ENCODE measurements around the gene FIBP. TPM values are rescaled to one million over a fixed set of nuclear protein-coding genes. Genes with fewer than 3 reads are reported as not detected.

FIBP gene
- total RNA-seq, 2 donors from 2014 or later, result 81.0 to 92.0 TPM

DNA sequence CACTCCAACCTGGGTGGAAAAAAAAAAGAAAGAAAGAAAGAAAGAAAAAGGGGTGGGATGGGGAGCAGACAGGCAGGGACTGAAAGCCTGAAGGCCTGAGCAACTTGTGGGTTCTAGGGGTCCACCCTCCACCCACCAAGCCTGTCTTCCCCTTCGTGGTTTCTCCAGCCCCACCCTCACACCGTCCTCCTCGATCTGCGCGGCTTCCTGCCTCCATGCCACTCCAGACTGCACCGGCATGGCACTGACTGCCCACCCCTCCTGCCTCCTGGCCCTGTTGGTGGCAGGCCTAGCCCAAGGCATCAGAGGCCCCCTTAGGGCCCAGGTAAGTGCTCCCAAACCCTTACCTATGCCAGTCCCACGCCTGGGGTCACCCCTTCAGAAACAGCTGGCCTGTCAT, 8.7 kb downstream of the FIBP start, which contains the start of gene CTSW:
Gene CTSW, plus strand, starts transcription at position 221 of the 400 bp plus-strand sequence. Its CDS starts 18 bp downstream, at position 239.
- Mint-ChIP-seq H3K27ac (no peak within 1 kb of the TSS), H3K4me1 (peaks cover 2% of the 10 kb centered on the region), H3K36me3 (ENCODE audit: low read depth) (peaks cover 21% of the 10 kb centered on the region), H3K27me3 (ENCODE audit: insufficient read depth) (peaks cover 8% of the 10 kb centered on the region), H3K4me3 (no peak within 1 kb of the TSS), H3K9me3 (no peaks in the 10 kb centered on the region)
- H3K27ac ChIP-seq (ENCODE audit: low read depth, low read length), result no peak within 1 kb of the TSS
- DNase-seq, result no peak
- no peaks in the 10 kb centered on the region for H3K27me3 ChIP-seq (ENCODE audit: control insufficient read depth, insufficient read depth, low read length, poor library complexity, severe bottlenecking)
- H3K36me3 ChIP-seq (ENCODE audit: control insufficient read depth, insufficient read depth, low read length), result peaks cover 22% of the 10 kb centered on the region
- H3K9ac ChIP-seq (ENCODE audit: extremely low read depth, low read length, poor library complexity, severe bottlenecking), result no peak within 1 kb of the TSS
- no peak within 1 kb of the TSS for H3K4me3 ChIP-seq (ENCODE audit: low read length)
- TF ChIP-seq, protein P1, sequence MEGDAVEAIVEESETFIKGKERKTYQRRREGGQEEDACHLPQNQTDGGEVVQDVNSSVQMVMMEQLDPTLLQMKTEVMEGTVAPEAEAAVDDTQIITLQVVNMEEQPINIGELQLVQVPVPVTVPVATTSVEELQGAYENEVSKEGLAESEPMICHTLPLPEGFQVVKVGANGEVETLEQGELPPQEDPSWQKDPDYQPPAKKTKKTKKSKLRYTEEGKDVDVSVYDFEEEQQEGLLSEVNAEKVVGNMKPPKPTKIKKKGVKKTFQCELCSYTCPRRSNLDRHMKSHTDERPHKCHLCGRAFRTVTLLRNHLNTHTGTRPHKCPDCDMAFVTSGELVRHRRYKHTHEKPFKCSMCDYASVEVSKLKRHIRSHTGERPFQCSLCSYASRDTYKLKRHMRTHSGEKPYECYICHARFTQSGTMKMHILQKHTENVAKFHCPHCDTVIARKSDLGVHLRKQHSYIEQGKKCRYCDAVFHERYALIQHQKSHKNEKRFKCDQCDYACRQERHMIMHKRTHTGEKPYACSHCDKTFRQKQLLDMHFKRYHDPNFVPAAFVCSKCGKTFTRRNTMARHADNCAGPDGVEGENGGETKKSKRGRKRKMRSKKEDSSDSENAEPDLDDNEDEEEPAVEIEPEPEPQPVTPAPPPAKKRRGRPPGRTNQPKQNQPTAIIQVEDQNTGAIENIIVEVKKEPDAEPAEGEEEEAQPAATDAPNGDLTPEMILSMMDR (conservative IDR thresholded peaks at IDR 0.05), result no peak
- 87 to 89% methylated on average over 6 to 7 of the region's 7 CpGs for WGBS, 2 experiments (ENCODE audit: insufficient coverage in 1 of 2, insufficient read length in 1 of 2)
- no peaks in the 10 kb centered on the region for H3K4me1 ChIP-seq (ENCODE audit: control insufficient read depth, insufficient read depth, low read length)
- no peaks in the 10 kb centered on the region for H3K9me3 ChIP-seq (ENCODE audit: control insufficient read depth, low read length)

DNA sequence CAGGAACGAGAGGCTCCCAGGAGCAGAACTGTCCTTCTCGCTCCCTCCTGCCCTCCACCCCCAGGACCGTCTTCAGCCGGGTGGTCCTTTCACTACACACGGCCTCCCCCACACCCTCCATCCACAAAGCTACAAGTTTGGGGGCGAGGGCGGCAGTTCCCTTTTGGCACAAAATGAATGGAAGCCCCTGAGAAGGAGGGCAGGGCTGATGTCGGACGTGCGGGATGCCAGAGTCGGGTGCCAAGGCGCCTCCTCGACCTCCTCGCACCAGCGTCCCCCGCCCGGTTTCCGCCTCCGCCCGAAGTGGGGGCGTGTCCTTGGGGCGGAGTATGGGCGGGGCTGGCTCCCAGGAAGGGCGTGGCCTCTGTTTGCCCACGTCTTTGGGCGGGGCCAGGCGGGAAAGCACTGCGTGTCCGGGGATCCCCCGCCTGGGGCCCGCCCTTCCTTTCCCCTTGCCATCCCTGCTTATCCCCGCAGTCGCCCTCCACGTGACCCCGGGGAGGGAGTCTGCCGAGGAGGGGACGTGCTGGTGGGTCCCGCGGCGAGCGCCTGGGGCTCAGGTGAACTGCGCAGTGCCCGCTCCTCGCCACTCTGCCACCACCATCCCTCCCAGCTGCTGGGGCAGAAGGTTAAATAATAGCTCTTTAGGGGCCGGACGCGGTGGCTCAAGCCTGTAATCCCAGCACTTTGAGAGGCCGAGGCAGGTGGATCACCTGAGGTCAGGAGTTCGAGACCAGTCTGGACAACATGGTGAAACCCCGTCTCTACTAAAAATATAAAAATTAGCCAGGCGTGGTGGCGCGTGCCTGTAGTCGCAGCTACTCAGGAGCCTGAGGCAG, 14.7 kb downstream of the FIBP start:
- WGBS, 2 experiments (ENCODE audit: insufficient coverage in 1 of 2, insufficient read length in 1 of 2), result 14 to 30% methylated on average over 20 to 54 of the region's 54 CpGs
- peaks cover 11% of the 10 kb centered on the region for H3K36me3 ChIP-seq (ENCODE audit: control insufficient read depth, insufficient read depth, low read length)
- H3K36me3 Mint-ChIP-seq (ENCODE audit: low read depth), result peaks cover 18% of the 10 kb centered on the region
- peak overlapping the region; percentile 87 for H3K27ac Mint-ChIP-seq
- H3K9me3 ChIP-seq (ENCODE audit: control insufficient read depth, low read length), result no peaks in the 10 kb centered on the region
- peak overlapping the region; percentile 44 for H3K9ac ChIP-seq (ENCODE audit: extremely low read depth, low read length, poor library complexity, severe bottlenecking)
- H3K27me3 Mint-ChIP-seq (ENCODE audit: insufficient read depth), result peaks cover 8% of the 10 kb centered on the region
- peak overlapping the region; percentile 85 for H3K4me3 Mint-ChIP-seq
- no peaks in the 10 kb centered on the region for H3K9me3 Mint-ChIP-seq
- TF ChIP-seq, protein P1 (conservative IDR thresholded peaks at IDR 0.05), result no peak
- peaks cover 5% of the 10 kb centered on the region for H3K4me1 Mint-ChIP-seq
- H3K4me1 ChIP-seq (ENCODE audit: control insufficient read depth, insufficient read depth, low read length), result no peaks in the 10 kb centered on the region
- no peaks in the 10 kb centered on the region for H3K27me3 ChIP-seq (ENCODE audit: control insufficient read depth, insufficient read depth, low read length, poor library complexity, severe bottlenecking)
- peak; percentile 98 for DNase-seq
- H3K27ac ChIP-seq (ENCODE audit: low read depth, low read length), result no peak overlapping the region
- H3K4me3 ChIP-seq (ENCODE audit: low read length), result peak overlapping the region; percentile 94

DNA sequence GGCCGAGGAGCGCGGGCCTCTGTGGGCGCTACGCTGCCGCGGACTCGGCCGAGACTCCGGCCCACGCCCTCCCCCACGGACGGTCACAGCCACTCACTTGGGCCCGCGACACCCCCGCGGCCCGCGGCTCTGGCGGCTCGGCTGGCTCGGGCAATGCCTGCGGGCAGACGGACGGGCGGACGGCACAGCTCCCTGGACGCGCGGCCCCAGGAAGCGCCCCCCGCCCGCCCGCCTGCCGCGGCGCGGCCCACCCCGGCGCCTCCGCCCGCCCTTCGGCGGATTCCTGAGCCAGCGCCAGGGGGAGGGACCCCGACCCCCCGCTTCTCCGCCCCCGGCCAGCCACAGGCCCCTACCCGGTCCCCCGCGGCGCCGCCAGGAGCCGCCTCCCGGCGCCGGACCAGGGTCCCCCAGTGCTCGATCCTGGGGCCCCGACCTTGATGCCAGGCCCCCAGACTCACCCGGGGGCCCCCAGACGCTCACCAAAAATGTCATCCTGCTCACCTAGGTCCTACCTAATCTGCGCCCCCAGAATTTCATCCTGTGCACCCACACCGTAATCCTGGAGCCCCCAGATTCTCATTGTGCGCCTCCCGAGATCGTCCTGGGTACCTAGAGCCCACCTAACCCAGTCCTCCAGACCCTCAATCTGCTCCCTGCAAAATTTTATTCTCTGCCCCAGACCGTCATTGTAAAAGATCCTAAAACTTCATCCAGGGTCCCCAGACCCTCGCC, 15.5 kb downstream of the FIBP start, which contains the start of gene EFEMP2:
Gene EFEMP2, minus strand, starts transcription at position 215 of the 732 bp plus-strand sequence. CDS start 446 bp downstream, outside the sequence.
- Histone ChIP-seq H3K4me1 (ENCODE audit: control insufficient read depth, insufficient read depth, low read length) (no peaks in the 10 kb centered on the region), H3K9ac (ENCODE audit: extremely low read depth, low read length, poor library complexity, severe bottlenecking) (peak within 1 kb of the TSS; percentile 44), H3K27ac (ENCODE audit: low read depth, low read length) (no peak within 1 kb of the TSS), H3K4me3 (ENCODE audit: low read length) (peak within 1 kb of the TSS; percentile 94), H3K36me3 (ENCODE audit: control insufficient read depth, insufficient read depth, low read length) (peaks cover 19% of the 10 kb centered on the region), H3K27me3 (ENCODE audit: control insufficient read depth, insufficient read depth, low read length, poor library complexity, severe bottlenecking) (no peaks in the 10 kb centered on the region), H3K9me3 (ENCODE audit: control insufficient read depth, low read length) (no peaks in the 10 kb centered on the region)
- Mint-ChIP-seq H3K4me1 (peaks cover 5% of the 10 kb centered on the region), H3K27me3 (ENCODE audit: insufficient read depth) (peaks cover 5% of the 10 kb centered on the region), H3K36me3 (ENCODE audit: low read depth) (peaks cover 24% of the 10 kb centered on the region), H3K4me3 (peak within 1 kb of the TSS; percentile 85), H3K9me3 (no peaks in the 10 kb centered on the region), H3K27ac (peak within 1 kb of the TSS; percentile 87)
- 2 to 3% methylated on average over 18 to 69 of the region's 69 CpGs for WGBS, 2 experiments (ENCODE audit: insufficient coverage in 1 of 2, insufficient read length in 1 of 2)
- DNase-seq, result no peak
- TF ChIP-seq, protein P1 (conservative IDR thresholded peaks at IDR 0.05), result no peak
